UCSD-AML1 (cell line): ENCODE measurements around the gene CREB3L2.
"Not testable (repeated sequence)": the region's sequence is repeated elsewhere in the genome, so short reads cannot be mapped to it uniquely, and the experiment has no call there.

Experiments used
- DNase-seq: peaks from one replicate; lab custom pipeline; 2025; ENCODE audit not compliant: unreplicated experiment; lab: John Stamatoyannopoulos, UW

CREB3L2 gene

GRCh38 chr7:138014686-138015085 is 12.8 kb upstream of the CREB3L2 start:
- DNase-seq: no peak

- DNase-seq: not testable (repeated sequence)
These were observed 12.3 kb upstream of the CREB3L2 start for GRCh38 chr7:138014201-138014600.

- DNase-seq: no peak
These were observed 7.4 kb upstream of the CREB3L2 start for GRCh38 chr7:138009350-138009653.

GRCh38 chr7:138008588-138009349 is 6.9 kb upstream of the CREB3L2 start:
- DNase-seq: peak; percentile 12

GRCh38 chr7:138008019-138008587 is 6.2 kb upstream of the CREB3L2 start:
- no peak for DNase-seq

- DNase-seq: no peak
These were observed 4.2 kb upstream of the CREB3L2 start for GRCh38 chr7:138006106-138006505.

- DNase-seq: no peak
These were observed 3.0 kb upstream of the CREB3L2 start for GRCh38 chr7:138004936-138005335.

- no peak for DNase-seq
These were observed 2.2 kb upstream of the CREB3L2 start for GRCh38 chr7:138004046-138004445.

- DNase-seq: no peak
These were observed 923 bp upstream of the CREB3L2 start for GRCh38 chr7:138002828-138003189.

- peak; percentile 92 for DNase-seq
These were observed 376 bp upstream of the CREB3L2 start for GRCh38 chr7:138002096-138002827.

- DNase-seq: peak; percentile 37
These were observed 1.7 kb downstream of the CREB3L2 start for GRCh38 chr7:138000081-138000701.

GRCh38 chr7:137999496-138000080 is 2.3 kb downstream of the CREB3L2 start:
- no peak for DNase-seq

- no peak for DNase-seq
These were observed 3.6 kb downstream of the CREB3L2 start for GRCh38 chr7:137998250-137998649.

GRCh38 chr7:137996871-137997270 is 5.0 kb downstream of the CREB3L2 start:
- DNase-seq: no peak

GRCh38 chr7:137996386-137996851 is 5.5 kb downstream of the CREB3L2 start:
- DNase-seq: peak; percentile 63

GRCh38 chr7:137994216-137994615 is 7.7 kb downstream of the CREB3L2 start:
- DNase-seq: no peak

GRCh38 chr7:137993395-137993743 is 8.5 kb downstream of the CREB3L2 start:
- no peak for DNase-seq

GRCh38 chr7:137992550-137993394 is 9.1 kb downstream of the CREB3L2 start:
- DNase-seq: no peak

GRCh38 chr7:137992104-137992549 is 9.8 kb downstream of the CREB3L2 start:
- DNase-seq: no peak

GRCh38 chr7:137990251-137990941 is 11.5 kb downstream of the CREB3L2 start:
- DNase-seq: no peak
